ENCODE results near the gene LY6G6C.

The LY6G6C gene

DNA sequence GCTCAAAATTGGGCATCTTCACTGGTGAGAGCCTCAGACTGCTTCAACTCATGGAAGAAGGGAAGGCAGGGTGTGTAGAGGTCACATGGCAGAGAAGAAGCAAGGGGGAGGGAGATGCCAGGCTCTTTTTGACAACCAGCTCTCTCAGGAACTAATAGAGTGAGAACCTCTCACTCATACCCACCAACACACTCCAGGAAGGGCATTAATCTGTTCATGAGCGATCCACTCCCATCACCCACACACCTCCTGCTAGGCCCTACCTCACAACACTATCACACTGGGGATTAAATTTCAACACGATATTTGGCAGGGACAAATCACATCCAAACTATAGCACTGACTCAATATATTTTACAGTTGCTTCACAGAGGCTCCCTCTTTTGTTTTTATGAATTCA is 20.3 kb upstream of the LY6G6C start:
- Histone ChIP-seq H3K27ac (ENCODE audit: low read depth, low read length) (no peak overlapping the region), H3K27me3 (ENCODE audit: insufficient read depth, low read length) (no peaks in the 10 kb centered on the region), H3K4me1 (ENCODE audit: control insufficient read depth, insufficient read depth, low read length, unreplicated experiment) (peaks cover 24% of the 10 kb centered on the region), H3K36me3 (ENCODE audit: insufficient read depth, low read length) (no peaks in the 10 kb centered on the region), H2AFZ (ENCODE audit: low read length, unreplicated experiment) (no peak overlapping the region), H3K79me2 (ENCODE audit: control insufficient read depth, insufficient read depth, low read length, unreplicated experiment) (peaks cover 12% of the 10 kb centered on the region), H3K4me3 (ENCODE audit: low read depth, low read length) (no peak overlapping the region)

DNA sequence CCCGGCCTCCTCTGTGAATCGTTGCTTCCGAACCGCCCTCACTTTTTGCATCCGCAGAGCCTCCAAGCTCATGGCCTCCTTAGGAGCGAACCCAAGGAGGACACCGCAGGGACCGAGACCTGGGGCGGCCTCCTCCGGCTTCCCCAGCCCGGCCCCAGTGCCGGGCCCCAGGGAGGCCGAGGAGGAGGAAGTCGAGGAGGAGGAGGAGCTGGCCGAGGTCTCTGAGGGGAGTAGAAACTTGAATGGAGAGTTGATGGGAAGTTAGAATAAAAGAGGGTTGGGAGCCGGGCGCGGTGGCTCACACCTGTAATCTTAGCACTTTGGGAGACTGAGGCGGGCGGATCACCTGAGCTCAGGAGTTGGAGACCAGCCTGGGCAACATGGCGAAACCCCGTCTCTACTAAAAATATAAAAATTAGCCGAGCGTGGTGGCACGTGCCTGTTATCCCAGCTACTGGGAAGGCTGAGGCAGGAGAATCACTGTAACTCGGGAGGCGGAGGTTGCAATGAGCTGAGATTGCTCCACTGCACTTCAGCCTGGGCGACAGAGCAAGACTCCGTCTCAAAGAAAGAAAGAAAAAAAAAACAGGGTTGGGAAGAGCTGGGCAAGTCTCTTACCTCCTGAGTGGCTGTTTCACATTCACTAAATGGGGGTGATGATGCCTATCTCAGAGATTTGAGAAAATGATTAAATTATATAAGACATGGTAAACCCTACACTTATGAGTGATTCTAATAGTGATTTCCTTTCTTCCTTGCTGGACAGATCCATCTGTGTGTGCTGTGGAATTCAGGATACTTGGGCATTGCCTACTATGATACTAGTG is 19.1 kb upstream of the LY6G6C start:
- Histone ChIP-seq H3K27me3 (ENCODE audit: insufficient read depth, low read length) (no peaks in the 10 kb centered on the region), H3K36me3 (ENCODE audit: insufficient read depth, low read length) (no peaks in the 10 kb centered on the region), H3K79me2 (ENCODE audit: control insufficient read depth, insufficient read depth, low read length, unreplicated experiment) (peaks cover 25% of the 10 kb centered on the region), H2AFZ (ENCODE audit: low read length, unreplicated experiment) (peak overlapping the region; percentile 0), H3K27ac (ENCODE audit: low read depth, low read length) (peak overlapping the region; percentile 15; the same call in 1 of the 2 replicates), H3K4me1 (ENCODE audit: control insufficient read depth, insufficient read depth, low read length, unreplicated experiment) (peaks cover 28% of the 10 kb centered on the region), H3K4me3 (ENCODE audit: low read depth, low read length) (peak overlapping the region; percentile 80)

DNA sequence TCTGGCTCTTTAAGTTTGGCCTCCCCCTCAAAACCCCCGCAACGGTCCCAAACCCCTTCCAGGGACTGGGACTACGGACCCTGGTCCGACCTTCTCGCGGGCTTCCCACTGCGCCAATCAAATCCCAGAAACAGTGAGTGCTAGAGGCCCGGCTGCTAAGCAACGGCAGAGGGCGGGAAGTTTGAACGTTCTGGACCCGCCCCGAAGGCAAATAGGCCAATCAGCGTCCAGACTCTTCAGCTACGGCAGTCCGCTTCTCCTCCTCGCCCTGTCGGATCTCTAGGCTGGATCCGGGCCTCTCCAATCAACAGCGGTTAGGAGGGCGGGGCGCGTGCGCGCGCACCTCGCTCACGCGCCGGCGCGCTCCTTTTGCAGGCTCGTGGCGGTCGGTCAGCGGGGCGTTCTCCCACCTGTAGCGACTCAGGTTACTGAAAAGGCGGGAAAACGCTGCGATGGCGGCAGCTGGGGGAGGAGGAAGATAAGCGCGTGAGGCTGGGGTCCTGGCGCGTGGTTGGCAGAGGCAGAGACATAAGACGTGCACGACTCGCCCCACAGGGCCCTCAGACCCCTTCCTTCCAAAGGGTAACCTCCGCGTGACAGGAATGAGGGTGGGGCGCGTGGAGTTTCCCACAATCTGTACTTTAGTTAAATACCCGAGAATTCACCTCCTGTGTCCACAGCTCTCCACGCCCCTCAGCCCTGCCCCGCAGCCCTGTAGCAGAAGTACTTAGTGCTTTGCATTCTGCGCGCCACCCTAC is 18.3 kb upstream of the LY6G6C start, which contains the start of gene MSH5:
TSS of gene MSH5 (plus strand) at position 367 of the 758 bp plus-strand sequence. CDS start 462 bp downstream, outside the sequence.
- H3K4me1 ChIP-seq (ENCODE audit: control insufficient read depth, insufficient read depth, low read length, unreplicated experiment) = peaks cover 28% of the 10 kb centered on the region
- peak within 1 kb of the TSS; percentile 80 for H3K4me3 ChIP-seq (ENCODE audit: low read depth, low read length)
- H3K27me3 ChIP-seq (ENCODE audit: insufficient read depth, low read length) = no peaks in the 10 kb centered on the region
- H3K36me3 ChIP-seq (ENCODE audit: insufficient read depth, low read length) = no peaks in the 10 kb centered on the region
- H2AFZ ChIP-seq (ENCODE audit: low read length, unreplicated experiment) = peak within 1 kb of the TSS; percentile 67
- H3K27ac ChIP-seq (ENCODE audit: low read depth, low read length) = peak within 1 kb of the TSS; percentile 89
- H3K79me2 ChIP-seq (ENCODE audit: control insufficient read depth, insufficient read depth, low read length, unreplicated experiment) = peaks cover 32% of the 10 kb centered on the region

DNA sequence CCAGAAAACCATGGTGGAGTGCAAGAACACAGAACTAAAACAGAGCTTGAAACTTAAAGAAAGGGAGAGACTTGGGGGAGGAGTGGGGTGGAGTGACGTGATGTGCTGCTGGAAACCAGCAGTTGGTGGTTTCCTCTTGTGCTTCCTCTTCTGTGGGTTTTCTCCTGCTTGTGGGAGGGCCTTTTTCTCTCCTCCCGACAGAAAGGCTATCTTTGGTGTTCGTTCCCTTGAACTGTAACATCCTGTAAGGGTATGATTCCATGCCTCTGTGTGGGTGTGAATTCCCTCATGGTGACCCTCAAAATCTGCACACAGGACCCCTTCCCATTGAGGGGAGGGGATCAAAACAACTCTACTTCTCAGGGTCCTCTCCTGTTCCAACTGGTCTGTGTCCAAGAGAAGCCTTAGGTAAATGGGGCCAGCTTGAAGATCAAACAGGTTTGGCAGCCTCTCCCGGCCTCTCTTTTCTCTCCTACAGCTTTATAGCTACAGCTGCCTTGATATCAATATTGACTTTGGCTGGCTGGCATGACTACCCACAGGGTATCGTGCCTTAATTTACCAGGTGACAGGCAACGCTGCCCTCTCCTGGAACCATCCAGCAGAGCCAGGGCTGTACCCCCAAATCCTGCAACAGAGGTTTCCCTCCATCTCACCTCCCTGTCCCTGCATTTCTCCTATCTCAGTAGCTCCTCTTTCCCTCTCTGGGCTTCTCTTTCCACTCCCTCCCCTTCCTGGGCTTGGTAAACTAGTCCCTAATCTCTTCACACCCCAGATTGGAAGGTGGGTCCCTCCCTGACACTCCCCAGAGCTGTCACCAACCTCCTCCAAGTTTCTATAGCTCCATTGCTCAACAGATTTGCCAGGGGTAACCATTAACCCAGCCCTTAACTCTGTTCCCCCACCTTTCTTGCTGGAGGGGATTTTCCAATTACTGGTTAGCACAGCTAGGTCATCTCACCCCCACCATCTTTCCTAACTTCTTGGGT is 16.7 kb upstream of the LY6G6C start:
- peak overlapping the region; percentile 55 for H3K4me3 ChIP-seq (ENCODE audit: low read depth, low read length)
- H3K27me3 ChIP-seq (ENCODE audit: insufficient read depth, low read length) = no peaks in the 10 kb centered on the region
- peak overlapping the region; percentile 89 for H3K27ac ChIP-seq (ENCODE audit: low read depth, low read length)
- peaks cover 12% of the 10 kb centered on the region; the same call in 1 of the 2 replicates for H3K36me3 ChIP-seq (ENCODE audit: insufficient read depth, low read length)
- peaks cover 48% of the 10 kb centered on the region for H3K79me2 ChIP-seq (ENCODE audit: control insufficient read depth, insufficient read depth, low read length, unreplicated experiment)
- H2AFZ ChIP-seq (ENCODE audit: low read length, unreplicated experiment) = peak overlapping the region; percentile 82
- peaks cover 39% of the 10 kb centered on the region for H3K4me1 ChIP-seq (ENCODE audit: control insufficient read depth, insufficient read depth, low read length, unreplicated experiment)

DNA sequence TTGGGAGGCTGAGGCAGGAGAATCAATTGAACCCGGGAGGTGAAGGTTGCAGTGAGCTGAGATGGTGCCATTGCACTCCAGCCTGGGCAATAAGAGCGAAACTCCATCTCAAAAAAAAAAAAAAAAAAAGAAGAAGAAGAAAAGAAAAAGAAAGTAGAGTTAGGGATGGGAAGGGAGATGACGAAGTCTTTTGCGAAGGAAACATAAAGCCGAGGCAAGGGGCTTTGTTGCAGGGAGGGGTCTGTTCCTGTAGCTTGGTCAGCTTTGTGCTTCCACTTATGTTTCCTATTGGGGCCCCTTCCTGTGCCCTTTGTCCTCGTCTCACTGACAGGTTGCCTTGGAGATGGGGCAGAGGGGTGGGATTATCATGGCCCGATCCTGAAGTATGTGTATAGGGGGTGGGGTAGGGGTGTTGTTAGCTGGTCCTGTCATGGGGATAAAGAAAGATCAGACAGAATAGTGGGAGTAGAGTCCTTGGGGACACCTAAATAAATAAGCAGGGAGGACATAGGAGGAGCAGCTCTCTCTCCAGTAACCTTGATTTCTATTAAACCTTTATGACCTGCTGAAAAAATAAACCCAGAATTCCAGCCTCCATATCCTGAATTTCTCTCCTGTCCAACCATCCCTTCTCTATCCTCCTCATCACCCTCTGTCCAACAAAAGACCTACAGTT is 15.9 kb upstream of the LY6G6C start:
- Histone ChIP-seq H2AFZ (ENCODE audit: low read length, unreplicated experiment) (peak overlapping the region; percentile 10), H3K36me3 (ENCODE audit: insufficient read depth, low read length) (peaks cover 15% of the 10 kb centered on the region; the same call in 1 of the 2 replicates), H3K4me1 (ENCODE audit: control insufficient read depth, insufficient read depth, low read length, unreplicated experiment) (peaks cover 43% of the 10 kb centered on the region), H3K27ac (ENCODE audit: low read depth, low read length) (peak overlapping the region; percentile 89), H3K27me3 (ENCODE audit: insufficient read depth, low read length) (no peaks in the 10 kb centered on the region), H3K79me2 (ENCODE audit: control insufficient read depth, insufficient read depth, low read length, unreplicated experiment) (peaks cover 52% of the 10 kb centered on the region), H3K4me3 (ENCODE audit: low read depth, low read length) (peak overlapping the region; percentile 55)

DNA sequence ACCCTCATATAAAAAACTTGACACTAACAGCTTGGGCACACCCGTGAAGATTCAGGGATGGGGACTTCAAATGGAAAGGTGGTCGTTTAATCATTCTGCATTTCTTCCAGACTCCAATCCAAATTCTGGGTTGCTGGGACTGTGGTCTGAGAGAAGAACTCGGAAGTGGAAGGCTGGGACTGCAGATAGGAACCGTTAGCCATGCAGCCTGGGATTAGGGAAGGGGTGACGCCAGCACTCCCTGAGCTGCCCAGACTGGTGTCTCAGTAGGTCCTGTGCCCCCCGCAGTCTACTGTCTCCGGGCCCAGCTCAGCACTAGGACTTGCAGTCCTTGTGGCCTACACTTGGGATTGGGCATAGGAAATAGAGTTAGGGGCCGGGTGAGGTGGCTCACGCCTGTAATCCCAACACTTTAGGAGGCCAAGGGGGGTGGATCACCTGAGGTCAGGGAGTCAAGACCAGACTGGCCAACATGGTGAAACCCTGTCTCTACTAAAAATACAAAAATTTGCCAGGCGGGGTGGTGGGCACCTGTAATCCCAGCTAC is 15.3 kb upstream of the LY6G6C start:
- Histone ChIP-seq H3K27me3 (ENCODE audit: insufficient read depth, low read length) (no peaks in the 10 kb centered on the region), H3K4me3 (ENCODE audit: low read depth, low read length) (peak overlapping the region; percentile 93), H3K27ac (ENCODE audit: low read depth, low read length) (peak overlapping the region; percentile 89), H2AFZ (ENCODE audit: low read length, unreplicated experiment) (peak overlapping the region; percentile 57), H3K36me3 (ENCODE audit: insufficient read depth, low read length) (peaks cover 18% of the 10 kb centered on the region; the same call in 1 of the 2 replicates), H3K4me1 (ENCODE audit: control insufficient read depth, insufficient read depth, low read length, unreplicated experiment) (peaks cover 47% of the 10 kb centered on the region), H3K79me2 (ENCODE audit: control insufficient read depth, insufficient read depth, low read length, unreplicated experiment) (peaks cover 58% of the 10 kb centered on the region)

DNA sequence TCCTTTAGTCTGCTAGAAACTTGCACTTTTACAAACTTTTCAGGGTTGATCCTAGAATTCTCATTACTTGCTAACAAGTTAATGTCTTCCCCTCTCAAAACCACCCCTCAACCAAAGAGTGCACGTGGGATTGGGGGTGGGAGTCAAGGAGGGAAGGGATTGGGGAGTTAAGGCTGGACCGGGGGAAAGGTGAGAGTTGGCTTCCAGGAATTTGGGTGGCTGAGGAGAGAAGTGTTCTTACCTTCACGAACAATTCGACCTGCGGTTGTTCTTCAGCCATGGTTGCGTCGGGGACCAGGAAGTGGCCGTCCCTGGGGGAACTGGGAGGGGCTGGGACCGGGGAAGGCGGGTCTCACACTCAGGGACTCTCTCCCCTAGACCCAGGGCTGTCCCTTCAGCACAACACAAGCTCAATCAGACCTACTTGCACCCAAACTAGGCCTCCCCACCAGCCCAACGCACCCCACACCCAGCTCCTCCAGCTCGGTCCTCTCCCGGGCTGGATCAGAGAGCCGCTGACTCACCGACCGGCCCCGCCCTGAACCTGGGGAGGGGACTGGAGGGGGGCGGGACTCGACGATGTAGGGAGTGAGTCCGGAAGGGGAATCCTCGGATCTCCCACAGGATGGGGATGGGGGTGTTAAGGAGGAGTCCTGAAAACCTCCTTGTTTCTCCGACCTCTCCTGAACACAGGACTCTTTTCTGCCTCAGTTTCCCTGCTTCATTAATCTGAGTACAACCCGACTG is 14.6 kb upstream of the LY6G6C start, which contains the start of gene CLIC1:
TSS of gene CLIC1 (minus strand) at position 510 of the 747 bp plus-strand sequence. CDS start at position 280, 230 bp downstream.
- peak within 1 kb of the TSS; percentile 89 for H3K27ac ChIP-seq (ENCODE audit: low read depth, low read length)
- no peaks in the 10 kb centered on the region for H3K27me3 ChIP-seq (ENCODE audit: insufficient read depth, low read length)
- peak within 1 kb of the TSS; percentile 57 for H2AFZ ChIP-seq (ENCODE audit: low read length, unreplicated experiment)
- H3K4me1 ChIP-seq (ENCODE audit: control insufficient read depth, insufficient read depth, low read length, unreplicated experiment) = peaks cover 52% of the 10 kb centered on the region
- H3K4me3 ChIP-seq (ENCODE audit: low read depth, low read length) = peak within 1 kb of the TSS; percentile 93
- H3K36me3 ChIP-seq (ENCODE audit: insufficient read depth, low read length) = peaks cover 22% of the 10 kb centered on the region; the same call in 1 of the 2 replicates
- peaks cover 59% of the 10 kb centered on the region for H3K79me2 ChIP-seq (ENCODE audit: control insufficient read depth, insufficient read depth, low read length, unreplicated experiment)

DNA sequence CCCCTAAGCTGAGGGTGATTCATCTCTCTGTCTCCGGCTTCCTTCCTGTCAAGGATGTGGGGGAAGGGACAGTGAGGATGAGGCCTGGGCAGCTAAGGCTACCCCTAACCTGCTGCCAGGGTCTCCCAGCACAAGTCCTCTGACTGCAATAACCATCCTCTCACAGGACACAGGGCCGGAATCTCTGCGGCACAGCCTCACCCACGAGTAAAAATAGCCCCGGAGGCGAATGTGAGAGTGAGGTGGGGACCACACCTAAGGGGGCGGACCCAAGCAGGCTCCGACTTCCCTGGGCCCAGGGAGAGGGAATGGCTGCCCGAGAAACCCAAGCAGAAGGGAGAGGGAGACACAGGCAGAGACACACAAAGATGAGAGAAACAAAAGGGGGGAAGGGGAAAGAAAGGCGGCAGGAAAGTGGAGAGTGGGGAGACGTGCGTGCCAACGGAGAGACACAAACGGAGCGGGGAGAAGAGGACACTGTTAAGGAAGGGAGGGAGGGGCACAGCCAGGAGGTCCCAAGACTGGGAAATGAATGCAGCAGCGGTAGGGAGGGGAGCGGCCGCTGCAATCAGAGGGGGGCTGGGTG is 13.4 kb upstream of the LY6G6C start:
- Histone ChIP-seq H3K27me3 (ENCODE audit: insufficient read depth, low read length) (no peaks in the 10 kb centered on the region), H3K79me2 (ENCODE audit: control insufficient read depth, insufficient read depth, low read length, unreplicated experiment) (peaks cover 48% of the 10 kb centered on the region), H3K4me1 (ENCODE audit: control insufficient read depth, insufficient read depth, low read length, unreplicated experiment) (peaks cover 57% of the 10 kb centered on the region), H3K27ac (ENCODE audit: low read depth, low read length) (peak overlapping the region; percentile 79), H2AFZ (ENCODE audit: low read length, unreplicated experiment) (no peak overlapping the region), H3K4me3 (ENCODE audit: low read depth, low read length) (peak overlapping the region; percentile 93), H3K36me3 (ENCODE audit: insufficient read depth, low read length) (peaks cover 22% of the 10 kb centered on the region; the same call in 1 of the 2 replicates)
